ENCODE data around the gene ABCA6. TPM values are rescaled to one million over a fixed set of nuclear protein-coding genes. Genes with fewer than 3 reads are reported as not detected.
A peak's percentile ranks its signal among the peaks of the same experiment; 100 is the strongest.

ABCA6 gene
- total and polyA plus RNA-seq, 9 of the 15 experiments (the other 6 are each of a cell fraction or from before 2014, with no cell fraction given), result 0.06 to 0.73 (median 0.15) TPM

GRCh38 chr17:69103557-69104233 lies 38.0 kb downstream of the ABCA6 start (continued):
- TF ChIP-seq CGGBP1 (CRISPR knock-in tag; IDR thresholded peaks at IDR 0.05) (no peak), EP400 (IDR thresholded peaks at IDR 0.05) (no peak), RERE (CRISPR knock-in tag; IDR thresholded peaks at IDR 0.05; ENCODE audit: borderline replicate concordance) (no peak), NFYB (IDR thresholded peaks at IDR 0.05; ENCODE audit: extremely low read depth, insufficient read length) (no peak), E2F6 (IDR thresholded peaks at IDR 0.05; ENCODE audit: borderline replicate concordance in 1 of 2, extremely low read depth in 1 of 2, insufficient read depth in 1 of 2, insufficient read length in 1 of 2, low read depth in 1 of 2, low read length in 1 of 2, poor library complexity in 1 of 2, severe bottlenecking in 1 of 2) (no peak), HMGXB4 (CRISPR knock-in tag; IDR thresholded peaks at IDR 0.05) (no peak), IRF2 (CRISPR knock-in tag; IDR thresholded peaks at IDR 0.05) (no peak), MCM3 (IDR thresholded peaks at IDR 0.05) (no peak), TCFL5 (CRISPR knock-in tag; conservative IDR thresholded peaks at IDR 0.05) (no peak), TEAD1 (CRISPR knock-in tag; IDR thresholded peaks at IDR 0.05) (peak in 1 of 2 experiments; percentile 61; a peak in 1 of 4 replicates), POLR2A (conservative IDR thresholded peaks at IDR 0.05) (no peak), ZNF347 (CRISPR knock-in tag; IDR thresholded peaks at IDR 0.05; ENCODE audit: low read depth) (no peak), CC2D1A (IDR thresholded peaks at IDR 0.05) (no peak)

Measured in K562 (cell line).